Activated CD8-positive, alpha-beta memory T cell treated with anti-CD3 and anti-CD28 coated beads, Interleukin-2, amount 50 U/mL, for 1 hour (primary cell): ENCODE measurements around the gene TCEAL1.
"Not testable (repeated sequence)": the region's sequence is repeated elsewhere in the genome, so short reads cannot be mapped to it uniquely, and the experiment has no call there.

ENCODE experiments used
- DNase-seq: peaks from one replicate; pipeline ENCODE4 v3.0.0-alpha.2; 2020; ENCODE audit errors: extremely low read depth

Gene TCEAL1

GRCh38 chrX:103628386-103629317 is at the start of gene TCEAL1:
Gene TCEAL1 (plus strand): TSS chrX:103628975. CDS start chrX:103629917, 942 bp downstream.
- DNase-seq = no peak

GRCh38 chrX:103584596-103584995 is 44.2 kb upstream of the TCEAL1 start:
- no peak for DNase-seq

- no peak for DNase-seq
Measured at GRCh38 chrX:103585411-103586313, 43.1 kb upstream of the TCEAL1 start, which contains the start of gene TCEAL4. Gene TCEAL4 (plus strand): TSS chrX:103585515. CDS start chrX:103586676, 1,161 bp downstream.

GRCh38 chrX:103586314-103586646 is 42.5 kb upstream of the TCEAL1 start:
- DNase-seq = no peak

- no peak for DNase-seq
Measured at GRCh38 chrX:103586659-103587058, 42.1 kb upstream of the TCEAL1 start.

- DNase-seq = not testable (repeated sequence)
Measured at GRCh38 chrX:103592295-103592694, 36.5 kb upstream of the TCEAL1 start.

GRCh38 chrX:103595202-103595601 is 33.6 kb upstream of the TCEAL1 start:
- not testable (repeated sequence) for DNase-seq

GRCh38 chrX:103607364-103608305 is 21.1 kb upstream of the TCEAL1 start, which contains the start of gene TCEAL3:
Gene TCEAL3 (plus strand): TSS chrX:103607963. CDS start chrX:103609065, 1,102 bp downstream.
- no peak for DNase-seq

GRCh38 chrX:103608306-103608963 is 20.3 kb upstream of the TCEAL1 start:
- DNase-seq = no peak

GRCh38 chrX:103610282-103610681 is 18.5 kb upstream of the TCEAL1 start:
- no peak for DNase-seq

GRCh38 chrX:103613362-103613890 is 15.3 kb upstream of the TCEAL1 start:
- no peak for DNase-seq

GRCh38 chrX:103614999-103615398 is 13.8 kb upstream of the TCEAL1 start:
- DNase-seq = no peak

- no peak for DNase-seq
Measured at GRCh38 chrX:103615781-103616371, 12.9 kb upstream of the TCEAL1 start.

- DNase-seq = no peak
Measured at GRCh38 chrX:103616676-103617186, 12.0 kb upstream of the TCEAL1 start.

- DNase-seq = no peak
Measured at GRCh38 chrX:103624111-103624510, 4.7 kb upstream of the TCEAL1 start.

- no peak for DNase-seq
Measured at GRCh38 chrX:103626855-103627254, 1.9 kb upstream of the TCEAL1 start.

GRCh38 chrX:103629318-103630170 is 769 bp downstream of the TCEAL1 start:
- DNase-seq = no peak

GRCh38 chrX:103630171-103630511 is 1.4 kb downstream of the TCEAL1 start:
- DNase-seq = no peak

- no peak for DNase-seq
Measured at GRCh38 chrX:103631145-103631544, 2.4 kb downstream of the TCEAL1 start.
